Suppressor macrophage treated with lipopolysaccharide for 4 hours (primary cell): ENCODE results near the gene CD44.
A peak's percentile ranks its signal among the peaks of the same experiment; 100 is the strongest.

ENCODE experiments used
- DNase-seq: peaks from one replicate; pipeline ENCODE4 v3.0.0-alpha.2; 2020

CD44 gene

DNA sequence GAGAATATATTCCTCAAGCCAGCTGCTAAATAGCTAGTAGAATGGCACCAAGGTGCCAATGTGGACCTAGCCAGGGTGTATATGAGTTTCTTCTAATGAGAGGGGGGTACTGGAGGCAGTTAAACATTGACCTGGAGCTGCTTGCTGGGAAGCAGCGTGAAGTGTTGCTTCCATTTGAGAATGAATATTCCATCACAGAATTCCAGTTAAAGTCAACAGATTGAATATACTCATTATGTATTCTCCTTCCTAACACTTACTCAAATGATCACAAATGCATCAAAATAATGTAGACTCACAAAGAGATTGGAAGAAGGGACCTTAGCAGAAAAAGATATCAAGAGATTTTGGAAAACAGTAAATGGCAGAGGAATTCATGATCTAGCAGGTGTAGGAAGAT is 102.1 kb downstream of the CD44 start:
- no peak for DNase-seq

DNA sequence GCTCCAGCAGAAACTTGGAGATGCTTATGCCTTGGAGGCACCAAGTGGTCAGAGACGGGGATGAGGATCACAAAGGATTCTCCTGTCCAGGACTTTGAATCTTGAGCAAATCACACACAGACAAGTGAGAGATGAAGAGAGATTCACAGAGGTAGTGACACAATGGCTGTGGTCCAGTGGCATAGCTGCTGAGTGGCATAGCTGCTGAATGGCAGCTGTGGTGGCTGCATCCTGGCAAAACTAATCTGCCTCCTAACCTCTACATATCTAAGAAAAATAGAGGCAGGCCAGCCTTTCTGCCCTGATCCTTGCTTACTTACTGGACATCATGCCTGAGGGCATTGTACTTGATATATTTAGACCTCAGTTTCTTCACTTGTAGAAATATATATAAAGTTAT is 102.6 kb downstream of the CD44 start:
- no peak for DNase-seq

DNA sequence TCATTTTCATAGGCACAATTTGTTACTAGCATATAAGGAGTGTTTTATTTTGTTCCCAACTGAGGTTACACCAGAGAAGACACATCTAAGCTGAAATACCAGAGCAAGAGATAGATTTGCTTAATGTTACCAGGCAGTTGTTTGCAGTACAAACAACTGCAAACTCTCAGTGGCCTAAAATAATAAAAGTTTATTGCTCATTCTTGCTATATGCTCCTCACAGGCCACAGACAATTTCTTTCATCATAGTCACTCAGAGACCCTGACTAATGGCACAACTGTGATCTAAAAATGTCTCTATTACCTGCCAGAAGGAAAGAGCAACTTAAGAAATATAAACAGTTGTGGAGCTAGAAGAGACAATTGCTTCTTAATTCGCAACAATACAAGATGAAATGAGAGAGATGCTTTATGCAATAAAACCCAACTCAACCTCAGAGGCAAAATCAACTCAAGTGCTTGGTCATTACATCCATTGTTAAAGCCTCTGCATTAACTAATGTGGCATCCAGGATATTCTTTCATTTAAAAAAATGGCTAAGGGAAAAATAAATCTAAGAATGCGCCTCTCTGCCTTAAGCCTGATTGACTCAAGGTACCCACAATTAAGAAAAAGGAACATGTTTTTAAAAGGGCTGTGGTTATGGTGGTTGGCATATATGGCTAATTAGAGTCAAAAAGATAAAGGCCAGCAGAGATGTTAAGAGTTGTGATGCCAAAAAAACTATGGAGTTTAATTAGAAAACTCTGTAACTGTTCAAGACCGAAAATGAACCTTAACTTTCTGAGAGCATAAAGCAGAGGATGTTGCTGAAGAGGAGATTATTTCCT is 103.7 kb downstream of the CD44 start:
- no peak for DNase-seq

DNA sequence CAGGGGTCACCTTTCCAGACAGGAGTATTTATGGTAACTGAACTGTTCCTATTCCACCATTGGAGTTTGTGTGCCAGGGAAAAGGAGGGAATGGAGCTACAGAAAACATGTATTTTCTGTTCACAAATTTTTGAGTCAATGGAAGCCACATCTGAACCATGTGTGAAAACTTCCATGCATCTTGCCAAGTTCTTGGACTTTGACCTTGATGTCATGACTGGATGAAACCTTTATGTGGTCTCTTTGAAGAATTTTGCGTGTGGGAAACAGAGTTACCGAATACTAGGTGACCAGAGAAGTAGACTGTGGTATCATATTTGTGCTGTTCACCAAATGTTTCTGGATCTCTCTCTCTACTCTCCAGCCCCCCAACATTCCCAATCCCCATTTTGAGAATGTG is 104.8 kb downstream of the CD44 start:
- DNase-seq, result no peak

DNA sequence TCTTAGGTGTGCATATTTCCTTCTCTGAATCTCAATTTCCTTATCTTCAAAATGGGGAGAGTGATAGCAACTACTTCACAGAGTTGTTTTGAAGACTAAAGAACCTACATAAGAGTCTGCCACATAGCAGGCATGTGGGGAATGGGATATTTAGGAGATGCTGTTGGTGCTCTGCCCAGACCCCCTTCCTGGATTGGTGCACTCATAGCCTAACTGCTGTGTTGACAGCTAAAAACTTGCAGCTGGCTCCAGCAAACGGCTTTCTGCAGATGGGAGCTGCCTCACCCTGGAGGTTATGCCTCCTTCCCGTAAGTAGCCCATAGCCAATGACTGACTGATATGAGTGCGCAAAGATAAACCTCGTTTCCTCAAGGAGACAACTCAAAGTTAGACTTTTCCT is 106.1 kb downstream of the CD44 start:
- no peak for DNase-seq

DNA sequence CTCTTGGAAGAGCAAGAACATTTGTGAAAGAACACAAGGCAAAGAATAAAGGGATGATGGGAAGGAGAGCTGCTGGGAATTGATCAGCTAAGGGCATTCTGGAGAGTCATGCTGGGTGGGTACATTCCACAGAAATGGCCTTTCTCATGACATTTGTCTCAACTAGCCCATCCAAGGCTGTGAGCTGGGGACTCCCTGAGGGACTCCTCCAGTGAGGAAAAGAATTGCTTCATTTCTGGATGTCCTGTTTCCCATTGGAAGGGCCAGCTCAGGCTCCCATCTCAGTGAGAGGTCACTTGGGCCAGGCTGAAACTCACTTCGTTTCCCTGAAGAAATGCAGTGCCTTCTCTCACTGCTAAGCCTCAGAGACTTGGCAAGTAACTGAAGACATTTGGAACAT is 106.8 kb downstream of the CD44 start:
- no peak for DNase-seq

DNA sequence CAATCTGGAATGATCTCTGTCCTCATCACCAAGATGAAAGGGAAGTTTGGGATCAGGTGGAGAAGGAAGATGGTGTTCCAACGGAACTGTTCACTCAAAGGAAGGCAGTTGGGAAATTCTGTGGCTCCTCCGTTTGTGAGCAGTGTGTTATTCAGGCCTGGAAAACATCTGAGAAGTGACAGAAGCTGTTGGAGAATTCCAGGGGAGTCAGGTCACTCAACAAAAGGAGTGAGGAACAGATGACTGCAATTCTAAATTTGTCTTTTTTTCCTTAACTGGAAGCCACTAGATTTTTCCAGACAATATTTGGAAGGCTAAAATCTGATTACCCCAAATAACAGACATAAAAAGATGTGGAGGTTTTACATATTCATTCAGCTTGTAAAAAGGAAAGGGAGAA is 107.8 kb downstream of the CD44 start:
- DNase-seq, result no peak

DNA sequence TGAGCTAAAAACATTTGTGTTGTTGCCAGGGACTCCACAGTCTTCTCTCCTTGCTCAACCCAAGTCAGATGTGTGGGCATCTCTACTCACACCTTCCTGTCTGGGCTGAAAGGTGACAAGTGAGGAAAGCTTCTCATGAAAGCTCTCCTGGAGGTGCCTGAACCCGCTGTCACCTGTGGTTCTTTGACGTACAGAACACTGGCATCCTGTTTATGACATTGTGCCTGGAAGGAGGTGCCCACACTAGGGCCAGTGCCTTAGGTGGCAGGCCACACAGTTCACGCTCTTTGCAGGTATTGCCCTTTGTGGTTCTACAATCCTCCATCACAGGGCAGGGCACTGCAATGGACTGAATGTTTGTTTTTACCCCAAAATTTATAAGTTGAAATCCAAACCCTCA is 108.5 kb downstream of the CD44 start:
- no peak for DNase-seq

DNA sequence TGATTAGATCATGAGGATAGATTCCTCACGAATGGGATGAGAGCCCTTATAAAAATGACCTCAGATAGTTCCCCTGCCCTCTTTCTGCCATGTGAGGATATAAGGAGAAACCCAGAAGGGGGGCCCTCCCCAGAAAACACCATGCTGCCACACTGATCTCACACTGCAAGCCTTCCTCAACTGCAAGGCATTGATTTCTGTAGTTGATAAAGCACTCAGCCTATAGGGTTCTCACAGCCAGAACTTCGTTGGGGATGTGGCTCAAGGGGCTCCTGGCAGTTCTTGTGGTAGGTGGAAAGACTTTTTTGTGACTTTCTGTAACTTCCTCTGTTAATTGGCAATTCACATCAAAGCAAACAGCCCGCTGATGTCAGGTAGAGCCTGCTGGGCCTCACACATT is 108.9 kb downstream of the CD44 start:
- DNase-seq, result no peak

DNA sequence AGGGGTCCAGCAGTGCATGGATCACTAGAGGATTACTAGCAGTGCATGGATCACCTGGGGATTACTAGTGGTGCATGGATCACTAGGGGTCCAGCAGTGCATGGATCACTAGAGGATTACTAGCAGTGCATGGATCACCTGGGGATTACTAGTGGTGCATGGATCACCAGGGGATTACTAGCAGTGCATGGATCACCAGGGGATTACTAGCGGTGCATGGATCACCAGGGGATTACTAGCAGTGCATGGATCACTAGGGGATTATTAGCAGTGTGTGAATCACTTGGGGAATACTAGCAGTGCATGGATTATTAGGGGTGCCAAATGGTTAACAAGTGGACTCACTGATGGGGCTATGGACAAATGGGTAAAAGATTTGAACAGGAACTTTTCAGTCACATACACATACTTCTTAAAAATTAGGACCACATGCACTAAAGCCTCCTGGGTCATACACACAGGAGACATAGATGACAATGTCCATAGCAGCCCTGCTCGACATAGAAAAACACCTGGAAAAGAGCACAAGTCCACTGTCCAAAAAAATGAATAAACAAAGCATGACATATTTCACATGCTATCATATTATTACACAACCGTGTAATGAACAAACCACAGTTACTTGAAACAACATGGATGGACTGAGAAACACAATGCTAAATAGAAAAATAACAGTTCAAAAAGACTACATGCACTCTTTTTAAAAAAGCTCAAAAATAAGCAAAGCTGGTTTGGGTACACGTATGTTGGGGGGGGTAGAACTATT is 109.8 kb downstream of the CD44 start:
- no peak for DNase-seq

DNA sequence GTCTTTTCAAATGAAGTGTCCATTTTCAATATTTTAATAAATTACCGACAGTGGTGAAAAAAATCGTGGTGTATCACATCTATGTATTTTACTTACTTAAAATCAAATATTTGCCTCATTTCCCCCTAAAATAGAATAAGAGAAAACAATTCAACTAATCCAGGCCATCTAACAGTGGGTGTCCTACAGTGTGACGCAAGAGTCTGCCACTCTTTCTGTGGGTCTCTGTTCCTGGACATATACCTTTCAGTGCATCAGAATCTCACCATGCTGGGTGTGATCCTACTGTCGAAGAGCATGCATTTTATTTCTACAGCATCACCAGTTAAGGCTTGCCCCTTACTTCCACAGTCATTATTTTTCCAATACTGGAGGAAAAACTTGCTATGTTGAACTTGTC is 111.2 kb downstream of the CD44 start:
- no peak for DNase-seq

DNA sequence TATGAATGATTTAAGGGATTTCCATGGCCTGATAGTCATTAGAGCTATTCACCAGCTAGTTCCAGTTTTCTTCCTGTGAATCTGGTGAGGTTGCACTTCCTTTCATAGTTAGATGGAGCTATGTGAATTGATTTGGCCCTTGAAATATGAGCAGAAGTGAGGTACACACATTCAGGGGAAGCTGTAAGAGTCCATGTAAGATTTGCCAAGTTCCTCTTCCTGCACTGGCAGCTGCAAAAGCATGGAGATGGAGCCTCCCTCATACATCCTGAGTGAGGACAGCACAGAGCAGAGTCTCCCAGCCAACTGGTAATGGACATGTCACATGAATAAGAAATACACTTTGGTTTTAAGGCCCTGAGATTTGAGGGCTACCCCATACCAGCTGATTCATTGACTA is 111.7 kb downstream of the CD44 start:
- DNase-seq, result peak; percentile 36

DNA sequence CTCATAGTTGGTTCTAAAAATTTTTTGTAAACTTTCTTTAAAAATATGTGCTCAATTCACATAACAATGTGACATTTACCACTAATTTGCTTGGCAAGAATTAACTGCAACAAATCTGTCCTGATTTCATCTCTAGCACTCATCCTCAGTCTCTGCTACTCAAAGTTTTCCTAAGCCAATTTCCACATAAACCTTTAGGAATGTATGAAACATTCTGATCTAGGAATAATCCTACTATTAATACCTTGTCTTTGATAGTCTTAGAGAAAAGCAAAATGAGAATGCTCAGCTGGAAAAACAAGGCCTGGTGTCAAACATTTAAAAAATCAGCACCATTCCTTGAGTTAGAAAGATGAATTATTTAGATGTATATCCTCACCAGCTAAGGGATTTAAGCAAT is 114.3 kb downstream of the CD44 start:
- DNase-seq, result no peak

DNA sequence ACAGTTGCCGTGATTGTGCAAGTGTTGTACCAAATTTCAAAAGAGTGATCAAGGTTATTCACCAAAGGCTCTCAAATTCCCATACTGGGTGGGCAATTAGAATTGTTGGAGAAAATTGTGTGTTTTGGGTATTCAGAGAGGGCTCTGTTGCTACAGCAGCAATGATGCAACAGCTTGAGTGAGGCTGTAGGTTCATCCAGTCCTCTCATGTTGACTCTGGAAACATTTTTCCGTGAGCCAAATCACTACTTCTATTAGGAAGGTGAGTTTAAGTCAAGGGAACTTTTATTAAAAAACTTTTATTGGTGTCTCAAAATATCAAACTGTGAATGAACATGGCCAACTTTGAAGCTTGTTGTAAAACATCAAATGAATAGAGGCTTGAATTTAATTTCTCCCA is 116.5 kb downstream of the CD44 start:
- DNase-seq, result no peak

DNA sequence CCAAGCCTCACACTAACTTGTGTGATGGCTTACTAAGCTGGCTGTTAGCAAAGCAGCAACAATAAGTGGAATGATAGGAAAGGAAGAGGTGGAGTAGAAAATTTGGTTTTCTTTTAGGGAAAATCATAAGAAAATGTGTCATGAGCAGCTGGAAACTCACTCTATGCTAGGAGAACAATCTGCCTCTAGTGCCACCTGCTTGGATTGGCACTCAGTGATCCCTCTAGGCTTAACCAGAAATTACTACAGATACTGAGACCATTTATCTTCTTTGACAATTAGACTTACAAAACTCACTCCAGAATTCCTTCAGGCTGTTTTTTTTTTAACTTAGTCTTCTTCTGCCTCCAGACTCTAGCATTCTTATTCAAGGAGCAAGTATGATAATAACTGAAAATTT is 117.3 kb downstream of the CD44 start:
- no peak for DNase-seq

DNA sequence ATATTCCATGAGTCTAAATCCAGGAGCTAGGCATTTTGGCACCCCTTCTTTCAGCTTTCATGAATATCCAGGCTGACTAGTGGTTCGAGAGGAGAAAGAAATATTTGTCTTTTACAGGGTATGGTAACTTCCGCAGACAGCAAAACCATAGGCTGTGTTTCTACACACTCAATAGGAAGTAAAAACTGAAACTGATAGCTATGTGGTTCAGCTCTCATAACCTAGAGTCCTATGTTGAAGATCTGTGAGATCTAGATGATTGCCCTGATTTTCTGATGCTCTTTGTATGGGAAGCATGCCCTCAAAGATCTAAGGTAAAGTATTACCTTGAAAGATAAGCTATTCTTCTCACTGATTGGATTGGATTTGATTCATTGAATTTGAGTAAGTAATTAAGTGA is 118.3 kb downstream of the CD44 start:
- DNase-seq, result peak; percentile 64

DNA sequence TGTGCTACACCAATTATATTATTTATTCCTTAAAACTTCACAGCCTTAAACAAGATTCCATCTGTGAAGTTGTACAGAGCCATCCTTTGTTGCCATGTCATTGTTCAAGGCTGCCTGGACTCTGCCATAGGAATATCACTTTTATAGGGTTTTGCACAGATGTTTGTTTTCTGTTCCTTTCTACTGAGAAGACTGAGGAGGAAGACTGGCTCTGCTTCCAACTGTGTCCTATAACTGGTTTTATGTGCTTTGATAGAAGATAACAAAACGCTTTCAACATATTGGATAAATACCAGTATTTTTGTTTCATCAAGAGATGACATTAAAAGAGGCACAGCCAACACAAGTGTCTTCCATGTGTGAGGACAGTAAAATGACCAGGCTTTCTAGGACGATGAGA is 120.6 kb downstream of the CD44 start:
- DNase-seq, result no peak

DNA sequence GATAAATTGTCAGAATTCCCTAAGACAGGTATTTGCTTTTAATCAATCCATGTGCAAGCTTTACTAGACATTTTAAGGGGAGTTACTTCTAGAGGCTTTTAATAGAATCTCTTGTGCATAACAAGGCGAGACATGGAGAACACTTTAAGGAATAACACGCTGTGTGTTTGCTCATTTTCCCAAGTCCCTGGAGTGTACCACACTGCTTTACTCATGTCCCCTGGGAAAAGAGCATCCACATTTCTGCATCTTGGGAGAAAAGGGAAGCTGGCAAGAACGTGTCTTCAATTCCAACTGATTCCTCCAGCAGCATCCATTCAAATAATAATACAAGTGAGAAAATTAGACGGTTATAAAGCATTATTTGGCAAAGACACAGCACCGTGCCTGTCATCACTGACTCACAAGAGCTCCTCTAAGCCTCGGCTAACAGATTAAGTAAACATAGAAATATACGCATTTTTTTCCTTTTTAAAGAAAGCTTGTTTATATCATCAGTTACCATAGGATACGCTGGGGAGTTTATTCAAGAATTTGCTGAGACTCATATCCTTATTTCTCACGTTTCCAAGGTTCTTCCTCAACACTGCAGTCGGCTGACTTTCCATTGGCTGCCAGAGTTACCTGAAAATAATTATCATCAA is 121.5 kb downstream of the CD44 start:
- no peak for DNase-seq

DNA sequence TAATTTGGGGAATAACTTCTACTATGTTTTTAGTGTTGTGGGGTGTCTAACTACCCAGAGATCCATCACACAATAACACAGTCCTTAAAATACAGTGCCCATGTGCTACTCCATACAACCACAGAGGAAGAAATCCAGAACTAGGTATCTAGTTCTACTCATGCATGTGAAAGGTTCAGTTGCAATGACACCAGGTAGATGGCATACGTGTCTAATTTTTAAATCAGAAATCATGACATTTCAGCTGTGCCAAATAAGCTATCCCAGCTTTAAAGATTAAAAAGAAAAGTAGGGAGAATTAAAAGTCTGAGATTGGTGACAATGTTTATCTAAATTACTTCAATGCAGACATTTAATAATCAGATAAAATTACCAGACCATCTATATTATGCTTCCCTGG is 122.2 kb downstream of the CD44 start:
- no peak for DNase-seq

DNA sequence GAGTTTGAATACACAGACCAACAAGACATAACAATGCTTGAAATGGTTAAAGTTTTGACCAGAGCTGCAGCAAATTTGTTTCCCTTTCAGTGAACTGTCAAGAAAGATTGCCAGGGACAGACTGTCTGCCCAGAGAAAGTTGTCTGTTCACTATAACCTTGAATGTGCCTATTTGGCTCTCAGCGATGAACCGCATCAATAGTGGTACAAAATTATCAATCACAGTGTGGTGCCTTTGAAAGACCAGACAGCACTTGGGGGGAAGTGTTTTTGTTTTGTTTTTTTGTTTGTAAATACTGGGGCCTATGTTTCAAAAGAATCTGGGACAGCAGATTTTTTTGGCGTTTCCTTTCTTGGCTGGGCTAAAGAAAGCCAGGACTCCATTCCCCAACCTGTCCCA is 123.1 kb downstream of the CD44 start:
- DNase-seq, result no peak

DNA sequence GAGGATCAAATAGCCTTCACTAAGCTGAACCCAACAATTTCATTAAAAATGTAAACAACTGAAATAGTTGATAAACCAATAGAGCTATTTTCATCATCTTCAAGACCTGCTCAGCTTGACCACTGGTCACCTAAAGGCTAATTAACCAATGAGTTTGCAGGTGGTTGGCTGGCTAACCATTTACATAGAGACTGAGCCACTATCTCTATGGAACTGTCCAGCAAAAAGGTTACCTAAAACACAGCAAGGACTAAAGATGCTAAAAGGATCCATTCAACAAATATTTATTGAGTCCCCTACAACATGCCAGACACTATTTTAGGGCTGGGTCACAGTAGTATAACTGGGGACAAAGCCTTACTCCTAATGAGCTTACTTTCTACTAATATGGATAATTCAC is 123.8 kb downstream of the CD44 start:
- no peak for DNase-seq

DNA sequence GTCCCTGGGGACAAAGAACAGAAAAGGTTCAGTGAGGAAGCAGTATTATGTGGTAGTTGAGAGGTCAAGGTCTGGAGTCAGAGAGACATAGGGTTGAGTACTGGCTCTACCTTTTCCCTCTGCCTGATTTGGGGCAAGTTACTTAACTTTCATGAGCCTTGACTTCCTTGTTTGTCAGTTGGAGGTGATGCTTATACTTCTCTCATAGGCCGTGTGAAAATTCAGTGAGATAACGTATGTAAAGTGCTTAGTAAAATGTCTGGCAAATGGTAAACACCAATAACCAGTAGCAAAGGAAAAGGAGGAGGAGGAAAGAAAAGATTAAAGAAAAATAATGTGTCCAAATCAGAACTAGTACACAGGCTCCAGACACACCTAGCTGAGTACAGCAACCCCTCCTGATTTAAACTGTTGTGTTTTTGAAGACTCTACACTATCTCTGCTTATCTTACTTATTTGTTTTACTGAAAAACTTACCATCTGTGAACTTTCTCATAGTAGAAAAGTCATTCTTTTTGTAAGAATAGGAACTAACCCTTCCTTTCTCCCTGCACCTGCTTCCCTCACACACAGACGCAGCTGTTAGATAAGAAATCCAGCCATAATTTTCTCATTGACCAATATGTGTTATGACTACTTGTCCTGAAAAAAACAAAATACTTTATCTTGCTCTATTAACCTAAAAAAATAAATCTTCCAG is 126.9 kb downstream of the CD44 start:
- no peak for DNase-seq

DNA sequence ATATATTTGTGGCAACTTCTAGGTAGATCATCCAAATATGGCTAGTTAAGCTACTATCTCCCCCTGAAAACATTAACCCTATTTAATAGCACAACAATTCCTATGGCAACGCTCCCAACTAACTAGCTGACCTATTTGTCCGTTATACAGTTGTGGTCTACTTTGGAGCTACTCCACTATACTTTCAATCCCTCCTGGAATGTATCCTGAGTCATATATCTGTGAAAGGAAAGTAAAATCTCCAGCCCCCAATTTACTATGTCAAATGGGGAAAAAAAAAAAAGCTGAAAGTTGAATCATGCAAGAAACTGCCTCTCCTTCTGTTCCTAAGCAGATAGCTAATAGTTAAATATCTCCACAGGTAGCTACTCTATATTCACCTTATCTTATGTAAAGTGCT is 128.5 kb downstream of the CD44 start:
- no peak for DNase-seq

DNA sequence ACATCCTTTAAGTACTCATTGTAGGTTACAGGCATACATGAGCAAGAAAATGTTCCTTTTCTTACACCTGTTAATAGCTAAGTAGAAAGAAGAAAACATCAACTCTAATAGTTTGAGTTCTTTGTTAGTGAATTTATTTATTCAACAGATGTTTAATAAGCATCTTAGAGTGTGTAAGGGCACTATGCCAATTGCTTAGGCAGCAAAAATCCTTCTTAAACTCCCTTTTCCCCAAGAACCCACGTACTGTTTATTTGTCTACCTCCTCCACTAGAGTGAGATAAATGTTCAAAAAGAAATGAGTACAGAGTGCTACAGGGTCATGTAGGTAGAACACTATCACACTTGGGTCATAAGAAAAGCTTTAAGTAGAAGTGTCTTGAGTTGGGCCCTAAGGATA is 131.4 kb downstream of the CD44 start:
- DNase-seq, result no peak
